ENCODE measurements around the gene POC5. TPM values are rescaled to one million over a fixed set of nuclear protein-coding genes. Genes with fewer than 3 reads are reported as not detected.
A peak's percentile ranks its signal among the peaks of the same experiment; 100 is the strongest.

POC5 gene
- total and polyA plus RNA-seq, 2 of the 13 experiments (the other 11 are each of a cell fraction or from before 2014, with no cell fraction given) = 6.9 to 9.3 TPM

GRCh38 chr5:75685141-75685540 is 32.1 kb downstream of the POC5 start:
- no TSS peak for BruUV-seq (replicated peaks)
- intact Hi-C loops (cut with micrococcal nuclease; ENCODE audit: unreplicated experiment) (loop anchor here (10.0 kb wide), 1 partner anchor 170 kb away; the partner anchor contains the start of genes CERT1 and POLK), in situ Hi-C loops (cut with HindIII; ENCODE audit: extremely low pct_ligation_motif_present, low pct_unique_long_range_greater_than_20kb) (no loop called here)
- Histone ChIP-seq H3K27ac (ENCODE audit: extremely low read length, insufficient read depth, low read length) (no peak overlapping the region), H3K4me3 (replicated peaks in 1 of 3; ENCODE audit: insufficient read depth in 1 of 3, low read depth in 2 of 3, low read length in 3 of 3) (no peak overlapping the region), H4K20me1 (ENCODE audit: insufficient read depth, low read length) (no peaks in the 10 kb centered on the region), H3K9ac (ENCODE audit: insufficient read depth, low read depth, low read length) (no peak overlapping the region), H3K27me3 (ENCODE audit: control insufficient read depth in 1 of 2, insufficient read depth in 2 of 2, low read length in 2 of 2) (no peaks in the 10 kb centered on the region), H3K79me2 (ENCODE audit: insufficient read depth, low read length) (no peaks in the 10 kb centered on the region), H3K36me3 (replicated peaks in 1 of 2; ENCODE audit: control insufficient read depth in 1 of 2, insufficient read depth in 2 of 2, low read length in 2 of 2) (peaks cover 1 to 3% of the 10 kb centered on the region in 2 experiments; a peak in 2 of 5 replicates), H2AFZ (ENCODE audit: low read length) (no peak overlapping the region), H3K4me1 (ENCODE audit: insufficient read depth, low read length) (0 out of 2 replicates have a peak, but pooled peaks cover 4% of the 10 kb centered on the region), H3K4me2 (ENCODE audit: low read depth, low read length) (no peak overlapping the region), H3K9me3 (ENCODE audit: low read length) (no peaks in the 10 kb centered on the region)
- no peak for ATAC-seq
- CTCF ChIA-PET (ENCODE audit: low intra/inter-chr PET ratio, low total read pairs) = no interaction called here
- TF ChIP-seq ZNF770 (CRISPR knock-in tag; IDR thresholded peaks at IDR 0.05) (no peak), CBX5 (CRISPR knock-in tag; IDR thresholded peaks at IDR 0.05; ENCODE audit: borderline replicate concordance) (no peak)
- no peak for DNase-seq (ENCODE audit: low spot score)
- no peak for FAIRE-seq
- POLR2A ChIA-PET = no interaction called here
- WGBS (ENCODE audit: low lambda C conversion rate) = 98% methylated on average over 11 of the region's 11 CpGs

GRCh38 chr5:75681125-75681830 is 36.0 kb downstream of the POC5 start:
- no peaks in the 10 kb centered on the region; a peak in 2 of 5 replicates for H3K36me3 ChIP-seq (replicated peaks in 1 of 2; ENCODE audit: control insufficient read depth in 1 of 2, insufficient read depth in 2 of 2, low read length in 2 of 2)
- POLR2A ChIA-PET = no interaction called here
- FAIRE-seq = no peak
- in situ Hi-C loops (cut with HindIII; ENCODE audit: extremely low pct_ligation_motif_present, low pct_unique_long_range_greater_than_20kb) = no loop called here
- H3K27ac ChIP-seq (ENCODE audit: extremely low read length, insufficient read depth, low read length) = no peak overlapping the region
- intact Hi-C loops (cut with micrococcal nuclease; ENCODE audit: unreplicated experiment) = loop anchor here (1.0 to 10.0 kb wide), 2 partner anchors 97 to 166 kb away; partner anchors contain the start of genes CERT1 and POLK
- WGBS (ENCODE audit: low lambda C conversion rate) = 72% methylated on average over 2 of the region's 2 CpGs
- no peak overlapping the region for H3K4me2 ChIP-seq (ENCODE audit: low read depth, low read length)
- no peaks in the 10 kb centered on the region for H3K79me2 ChIP-seq (ENCODE audit: insufficient read depth, low read length)
- H2AFZ ChIP-seq (ENCODE audit: low read length) = no peak overlapping the region
- H3K4me1 ChIP-seq (ENCODE audit: insufficient read depth, low read length) = peaks cover 11% of the 10 kb centered on the region
- no peaks in the 10 kb centered on the region for H3K27me3 ChIP-seq (ENCODE audit: control insufficient read depth in 1 of 2, insufficient read depth in 2 of 2, low read length in 2 of 2)
- no peak overlapping the region for H3K4me3 ChIP-seq (replicated peaks in 1 of 3; ENCODE audit: insufficient read depth in 1 of 3, low read depth in 2 of 3, low read length in 3 of 3)
- DNase-seq (ENCODE audit: low spot score) = peak; percentile 28
- H3K9me3 ChIP-seq (ENCODE audit: low read length) = no peaks in the 10 kb centered on the region
- ATAC-seq = no peak; the same call in 2 of the 3 replicates
- no TSS peak for BruUV-seq (replicated peaks)
- CTCF ChIA-PET (ENCODE audit: low intra/inter-chr PET ratio, low total read pairs) = no interaction called here
- no peak overlapping the region for H3K9ac ChIP-seq (ENCODE audit: insufficient read depth, low read depth, low read length)
- no peaks in the 10 kb centered on the region for H4K20me1 ChIP-seq (ENCODE audit: insufficient read depth, low read length)
- TF ChIP-seq CTCF (CRISPR knock-in tag; IDR thresholded peaks at IDR 0.05) (peak; percentile 46), CHD4 (IDR thresholded peaks at IDR 0.05; ENCODE audit: borderline replicate concordance, low read length) (no peak), HOXA5 (CRISPR knock-in tag; IDR thresholded peaks at IDR 0.05) (no peak), U2AF2 (IDR thresholded peaks at IDR 0.05; ENCODE audit: low read depth, low read length) (no peak), ZMAT3 (CRISPR knock-in tag; conservative IDR thresholded peaks at IDR 0.05) (no peak), ZNF136 (CRISPR knock-in tag; IDR thresholded peaks at IDR 0.05; ENCODE audit: low read depth) (no peak), ZFP91 (CRISPR knock-in tag; IDR thresholded peaks at IDR 0.05; ENCODE audit: borderline replicate concordance) (no peak), SMC3 (IDR thresholded peaks at IDR 0.05; ENCODE audit: low read length) (peak; percentile 39; the same call in 1 of the 2 replicates), RAD21 (CRISPR knock-in tag; IDR thresholded peaks at IDR 0.05) (0 out of 2 replicates have a peak, but pooled peaks have one; percentile 25)
